Smooth muscle cell of the brain vasculature (primary cell): Measurements from ENCODE around the gene DSE.

Experiments used
- DNase-seq: peaks from one replicate; pipeline ENCODE4 v3.0.0-alpha.2; 2012; ENCODE audit warnings: low read depth, low spot score

Gene DSE

DNA sequence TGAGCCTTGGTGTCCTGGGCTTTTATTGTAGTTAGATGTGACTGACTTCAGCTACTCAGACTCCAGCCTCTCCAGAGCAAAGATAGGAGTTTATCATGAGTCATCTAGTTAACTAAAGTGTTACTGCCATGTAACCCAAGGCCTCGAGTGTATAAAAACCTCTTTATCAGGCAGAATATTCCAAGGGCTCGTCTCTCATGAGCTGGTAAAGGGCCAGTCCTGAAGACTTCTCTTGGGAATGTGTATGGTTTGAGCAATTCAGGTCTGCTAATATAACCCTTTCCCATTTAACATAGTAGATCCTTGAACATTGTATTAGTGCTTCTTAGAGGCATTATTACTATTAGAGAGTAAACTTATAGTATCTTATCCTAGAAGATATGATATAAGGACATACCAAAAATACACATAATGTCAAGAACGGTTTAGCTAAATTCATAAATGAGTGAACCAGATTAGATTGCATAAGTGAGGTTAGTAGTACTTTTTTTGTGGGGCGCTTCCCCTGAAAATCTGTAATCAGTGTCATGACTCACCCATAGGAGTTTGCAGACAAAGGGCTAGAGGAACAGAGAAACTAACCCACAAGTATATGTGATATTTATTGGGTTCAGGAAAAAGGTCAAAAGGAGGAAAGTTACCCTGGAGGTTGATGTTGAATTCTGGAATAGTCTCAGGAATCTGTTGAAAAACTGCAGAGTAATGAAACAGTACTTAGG is 16.0 kb downstream of the DSE start:
- DNase-seq, result no peak

DNA sequence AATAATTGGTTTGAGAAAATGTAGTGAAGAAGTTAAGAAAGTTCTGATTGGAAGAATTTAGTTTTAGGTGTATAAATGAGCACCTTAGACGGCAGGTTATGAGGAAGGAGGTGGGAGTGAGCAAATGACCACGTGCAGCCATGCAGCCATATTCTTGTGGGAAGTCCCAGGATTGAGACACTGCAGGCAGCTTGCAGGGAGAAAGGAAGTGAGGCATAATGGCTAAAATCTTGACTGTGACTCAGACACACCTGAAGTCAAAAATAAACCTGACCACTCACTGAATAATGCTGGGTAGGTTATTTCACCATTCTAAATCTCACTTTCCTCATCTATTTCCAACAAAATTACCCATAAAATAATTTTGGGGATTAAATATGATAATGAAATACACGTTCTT is 16.6 kb downstream of the DSE start:
- DNase-seq, result no peak

DNA sequence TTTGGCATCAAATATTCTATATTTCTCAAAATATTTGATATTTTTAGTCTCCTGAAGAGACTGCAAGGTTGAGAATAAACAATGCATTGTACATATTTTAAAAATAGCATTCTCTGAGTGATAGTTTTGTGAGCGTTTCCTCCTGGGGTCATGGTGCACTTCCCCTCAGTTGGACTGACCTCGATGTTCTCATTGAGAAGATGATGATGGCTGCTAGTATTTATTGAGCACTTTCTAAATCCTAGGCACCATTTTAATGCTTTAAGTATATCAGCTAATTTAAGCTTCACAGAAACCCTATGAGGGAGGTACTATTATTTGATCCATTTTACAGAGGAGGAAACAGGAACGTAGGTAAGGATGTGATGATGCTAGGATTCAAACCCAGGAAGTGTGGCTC is 18.2 kb downstream of the DSE start:
- DNase-seq, result no peak

DNA sequence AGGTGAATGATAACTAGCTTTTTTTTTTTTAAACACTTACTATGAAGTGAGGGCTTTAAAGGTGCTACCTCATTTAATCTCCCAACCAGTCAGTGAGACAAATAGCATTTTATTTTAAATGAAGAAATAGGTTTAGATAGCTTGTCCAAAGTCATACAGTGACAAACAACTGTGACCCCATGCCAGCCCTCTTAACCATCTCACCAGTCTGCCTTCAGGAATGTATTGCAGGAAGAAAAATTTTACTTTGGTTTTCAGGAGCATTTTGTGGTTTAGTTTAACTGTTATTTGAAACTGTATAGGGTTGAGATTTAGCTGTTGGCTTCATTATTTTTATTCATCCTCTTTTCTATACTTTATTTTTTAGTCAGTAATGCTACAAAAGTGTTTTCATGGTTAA is 18.6 kb downstream of the DSE start:
- no peak for DNase-seq

DNA sequence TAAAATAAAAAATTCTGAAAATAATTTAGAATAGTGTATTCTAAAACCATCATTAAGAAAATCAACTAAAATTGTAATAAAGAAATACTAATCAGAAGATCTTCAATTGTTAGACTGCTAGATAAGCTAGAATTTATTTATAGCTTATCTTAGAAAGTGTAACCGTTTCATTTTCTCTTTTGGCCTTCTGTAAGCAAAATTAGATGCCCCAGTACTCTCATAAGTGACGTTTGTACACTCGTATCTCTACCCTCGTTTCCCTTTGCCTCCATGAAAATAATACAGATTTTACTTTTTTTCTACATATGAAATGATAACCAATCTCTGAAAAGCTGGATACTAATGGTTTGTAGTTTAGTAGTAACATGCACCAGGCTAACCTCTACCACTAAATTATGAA is 19.8 kb downstream of the DSE start:
- DNase-seq, result no peak

DNA sequence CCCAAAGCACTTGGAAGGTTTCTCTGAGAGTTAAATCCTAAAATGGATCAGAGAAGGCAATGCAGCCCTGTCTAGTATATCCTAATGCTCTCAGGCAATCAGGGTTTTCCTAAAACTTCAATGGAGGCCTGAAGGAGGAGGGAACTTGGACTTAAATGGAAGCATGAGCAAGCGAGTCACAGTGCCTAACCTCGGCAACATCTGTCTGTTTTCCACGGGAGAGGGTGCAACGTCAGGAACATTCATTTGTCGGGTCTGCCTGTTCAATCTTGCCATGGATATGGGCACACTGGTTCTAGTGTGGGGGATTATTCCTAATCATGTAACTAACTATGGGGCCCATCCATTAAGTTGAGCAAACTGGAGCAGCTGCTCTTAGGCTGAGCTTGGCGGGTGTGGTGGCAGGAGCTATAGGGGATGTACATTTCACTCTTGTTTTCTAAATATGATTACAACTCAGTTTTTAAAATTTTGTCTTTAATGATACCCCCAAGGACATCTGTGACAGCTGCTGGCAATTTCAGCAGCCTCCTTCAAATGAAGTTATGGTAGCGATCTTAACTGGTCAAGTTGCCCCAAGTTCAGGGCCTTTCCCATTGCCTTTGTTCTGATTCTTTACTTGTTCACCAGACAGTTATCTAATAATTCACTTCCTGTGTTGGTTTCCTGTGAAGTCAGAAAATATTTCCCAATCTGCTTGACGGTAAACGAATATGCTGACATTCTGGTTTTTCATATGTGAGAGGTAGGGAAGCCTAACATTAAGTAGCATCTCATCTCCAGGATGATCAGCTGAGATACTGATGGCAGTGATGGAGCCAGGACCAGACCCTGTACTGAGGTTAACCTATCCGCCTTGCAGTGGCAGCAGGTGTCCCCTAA is 21.6 kb downstream of the DSE start:
- DNase-seq, result no peak

DNA sequence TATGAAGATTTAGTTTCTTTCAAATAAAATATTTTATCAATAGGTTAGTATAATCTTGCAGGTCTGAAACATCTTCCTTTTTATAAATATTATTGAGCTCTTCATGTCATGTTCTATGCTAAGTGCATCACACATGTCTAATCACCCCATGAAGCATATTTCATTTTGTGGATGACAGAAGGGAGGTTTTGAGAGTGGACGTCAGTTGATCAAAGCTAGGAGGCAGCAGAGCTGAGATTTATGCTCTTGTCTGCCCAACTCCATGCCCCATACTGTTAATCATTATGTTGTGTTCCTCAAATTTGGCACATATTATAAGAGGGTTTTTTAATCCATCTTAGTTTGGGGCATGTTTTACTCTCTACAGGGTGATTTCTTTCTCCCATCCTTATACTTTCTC is 22.7 kb downstream of the DSE start:
- DNase-seq, result no peak

DNA sequence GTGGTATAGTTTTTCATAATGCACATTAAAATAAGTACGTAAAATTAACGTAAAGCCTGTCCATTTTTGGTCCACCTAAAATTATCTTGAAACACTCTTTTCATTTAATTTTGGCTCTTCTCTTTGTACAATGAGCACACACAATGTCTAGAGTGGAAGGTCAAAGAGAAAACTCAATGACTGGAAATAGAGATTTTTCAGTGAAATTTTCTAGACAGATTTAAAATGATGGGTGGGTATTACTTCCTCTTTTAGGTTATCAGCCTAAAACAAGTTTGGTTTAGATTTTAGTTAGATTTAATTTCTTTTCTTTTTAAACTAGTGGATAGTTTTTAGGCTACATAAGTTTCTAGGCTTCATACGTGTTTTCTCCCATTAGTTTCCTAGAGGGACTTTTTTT is 24.9 kb downstream of the DSE start:
- DNase-seq, result no peak

DNA sequence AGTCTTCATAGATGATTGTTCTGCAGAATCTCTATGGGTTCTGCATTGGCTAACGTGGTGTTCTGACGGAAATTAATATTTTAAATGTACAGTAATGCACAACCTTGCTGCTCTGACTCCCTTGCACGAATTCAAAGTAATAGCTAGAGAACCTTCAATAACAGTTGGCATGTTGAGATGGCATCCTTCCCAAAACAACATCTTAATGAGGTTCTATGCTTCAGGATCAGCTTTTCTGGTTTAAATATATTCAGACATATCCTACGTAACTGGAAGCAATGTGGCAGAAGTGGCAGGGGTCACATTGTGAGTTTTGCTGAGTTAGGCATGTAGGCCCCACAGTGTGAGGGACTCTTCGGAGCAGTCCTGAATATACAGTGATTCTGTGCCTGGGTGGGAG is 25.7 kb downstream of the DSE start:
- DNase-seq, result no peak

DNA sequence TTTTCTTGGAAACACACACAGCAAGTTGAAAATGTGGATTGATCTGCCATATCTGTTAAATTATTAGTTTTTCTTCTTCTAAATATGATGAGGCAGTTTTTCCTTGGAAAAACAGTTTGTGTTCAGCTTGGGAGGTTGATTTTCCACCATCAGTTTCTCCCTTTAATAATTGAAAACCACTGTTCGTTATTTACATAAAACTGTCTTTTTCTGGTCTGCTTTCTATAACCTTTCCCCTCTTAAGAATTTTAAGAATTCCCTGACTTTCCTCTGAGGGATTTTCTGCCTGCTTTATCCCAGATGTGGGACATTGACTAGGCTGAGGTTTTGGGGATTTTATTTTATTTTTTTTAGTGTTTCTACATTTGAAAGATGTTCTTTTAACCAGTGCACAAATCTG is 27.2 kb downstream of the DSE start:
- DNase-seq, result no peak

DNA sequence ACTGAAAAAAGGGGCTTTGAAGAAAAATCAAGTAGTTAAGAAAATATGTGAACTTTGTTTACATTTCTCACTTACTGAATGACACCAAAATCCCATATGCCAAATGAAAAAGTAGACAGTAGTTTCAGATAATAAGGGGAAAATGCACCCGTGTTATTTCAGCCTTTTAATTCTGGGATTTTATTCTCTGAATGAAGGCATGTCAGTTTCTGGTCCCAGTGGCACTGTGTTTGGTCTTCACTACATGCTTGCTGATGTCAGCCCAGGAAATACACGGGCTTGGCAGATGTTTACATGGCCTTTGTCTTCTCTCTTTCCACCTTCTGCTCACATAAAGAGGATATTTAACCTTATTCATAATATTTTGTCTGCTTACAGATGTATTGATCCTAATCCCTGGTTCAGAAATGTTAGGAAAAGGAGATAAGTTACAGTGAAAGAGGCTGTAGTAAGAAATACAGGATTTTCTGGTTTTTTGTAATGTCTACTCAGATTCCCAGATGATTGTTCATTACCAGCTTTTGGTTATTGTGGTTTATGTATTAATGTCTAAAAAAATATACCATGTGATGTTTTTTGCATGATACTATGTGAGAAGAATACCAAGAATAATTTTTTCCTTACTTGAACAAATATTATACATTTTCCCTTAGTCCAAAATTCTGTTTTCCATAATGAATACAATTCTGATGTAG is 27.7 kb downstream of the DSE start:
- no peak for DNase-seq

DNA sequence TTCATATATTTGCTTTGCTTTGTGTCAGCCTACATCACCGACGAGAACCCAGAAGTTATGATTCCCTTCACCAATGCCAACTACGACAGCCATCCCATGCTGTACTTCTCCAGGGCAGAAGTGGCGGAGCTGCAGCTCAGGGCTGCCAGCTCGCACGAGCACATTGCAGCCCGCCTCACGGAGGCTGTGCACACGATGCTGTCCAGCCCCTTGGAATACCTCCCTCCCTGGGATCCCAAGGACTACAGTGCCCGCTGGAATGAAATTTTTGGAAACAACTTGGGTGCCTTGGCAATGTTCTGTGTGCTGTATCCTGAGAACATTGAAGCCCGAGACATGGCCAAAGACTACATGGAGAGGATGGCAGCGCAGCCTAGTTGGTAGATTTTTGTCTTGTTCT is 28.5 kb downstream of the DSE start:
- DNase-seq, result no peak

DNA sequence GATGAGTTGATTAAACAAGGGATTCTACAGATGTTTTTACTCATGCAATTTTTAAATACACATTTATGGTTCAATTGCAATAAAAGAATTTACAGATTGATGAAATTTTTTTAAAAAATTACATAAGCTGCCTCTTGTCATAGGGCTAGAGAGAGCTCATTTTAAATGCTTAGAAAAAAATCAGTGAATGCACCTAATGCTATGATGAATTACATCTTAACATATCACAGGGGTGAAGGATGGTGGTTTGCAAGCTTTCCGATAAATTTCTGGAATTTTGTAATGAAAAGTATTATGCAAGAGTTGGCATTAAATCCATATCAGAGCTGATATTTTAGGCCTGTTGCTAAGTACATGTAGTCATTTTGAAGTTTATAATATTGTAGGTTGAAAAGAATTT is 29.6 kb downstream of the DSE start:
- DNase-seq, result no peak

DNA sequence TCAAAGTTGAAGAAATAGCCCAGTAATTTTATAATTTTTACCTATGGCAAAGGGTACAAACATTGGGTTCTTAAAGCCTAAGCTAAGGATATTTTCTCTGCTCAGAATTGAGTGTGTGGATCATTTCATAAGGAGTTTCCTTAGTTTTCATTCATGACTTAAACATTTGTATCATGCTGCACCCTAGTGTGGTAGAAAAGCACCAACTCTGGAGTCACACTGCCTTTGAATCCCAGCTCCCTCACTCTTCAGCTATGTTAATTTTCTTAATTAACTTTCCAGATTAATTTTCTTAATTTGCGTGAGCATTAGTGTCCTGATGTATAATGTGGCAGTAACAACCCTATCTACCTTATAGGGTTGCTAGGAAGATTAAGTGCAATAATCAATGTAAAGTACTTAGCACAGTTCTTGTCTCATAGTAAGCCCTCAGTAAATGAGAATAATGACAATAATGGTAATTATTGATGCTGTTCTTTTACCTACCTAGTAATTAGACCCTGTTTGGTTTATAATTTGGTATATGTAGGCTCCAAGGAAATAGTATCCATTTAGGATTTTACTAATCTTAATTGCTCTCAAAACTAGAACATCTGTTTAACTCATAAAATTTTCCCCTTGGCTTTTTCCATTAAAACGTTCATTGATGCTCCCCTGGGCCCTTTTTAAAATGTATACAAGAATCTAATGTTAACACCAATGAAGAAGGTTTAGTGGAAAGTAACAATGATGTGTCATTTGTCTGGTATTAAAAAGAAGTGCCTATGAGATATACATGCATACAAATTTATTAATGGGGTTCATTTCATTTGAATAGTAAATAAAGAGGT is 31.6 kb downstream of the DSE start:
- DNase-seq, result no peak

DNA sequence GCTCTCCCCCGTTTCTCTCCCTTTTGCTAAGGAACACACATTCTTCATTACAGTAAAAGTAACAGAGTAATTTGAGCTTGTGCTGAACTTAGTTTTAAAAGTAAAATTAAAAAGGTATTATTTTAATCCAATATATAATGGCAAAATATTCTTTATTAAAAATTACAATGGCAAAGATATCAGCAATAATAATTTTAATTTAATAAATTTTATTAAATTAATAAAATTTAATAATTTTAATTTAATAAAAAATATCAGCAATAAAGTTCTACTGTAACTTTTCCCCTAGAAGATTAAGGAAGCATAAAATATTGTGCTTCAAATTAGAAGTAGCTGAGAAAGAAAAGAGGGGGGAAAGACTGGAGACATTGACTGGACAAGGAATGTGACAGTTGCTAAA is 32.5 kb downstream of the DSE start:
- no peak for DNase-seq

DNA sequence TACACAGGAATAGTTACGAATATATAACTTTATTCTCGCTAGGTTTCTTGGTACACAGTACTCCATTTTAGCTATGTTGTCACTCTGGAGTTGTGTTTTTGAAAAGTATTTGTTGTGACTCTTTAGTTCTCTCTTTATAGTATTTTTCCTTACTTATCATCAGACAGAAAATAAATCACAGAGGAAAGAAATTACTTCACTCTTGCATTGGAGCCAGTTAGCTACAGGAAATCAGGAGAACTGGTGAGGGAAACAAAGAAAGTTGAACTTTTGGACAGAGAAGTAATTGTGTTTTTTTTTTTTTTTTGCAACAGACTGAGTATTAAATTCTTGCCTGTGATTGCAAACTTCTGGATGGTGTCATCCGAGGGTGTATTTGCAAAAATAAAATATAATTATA is 33.9 kb downstream of the DSE start:
- no peak for DNase-seq

DNA sequence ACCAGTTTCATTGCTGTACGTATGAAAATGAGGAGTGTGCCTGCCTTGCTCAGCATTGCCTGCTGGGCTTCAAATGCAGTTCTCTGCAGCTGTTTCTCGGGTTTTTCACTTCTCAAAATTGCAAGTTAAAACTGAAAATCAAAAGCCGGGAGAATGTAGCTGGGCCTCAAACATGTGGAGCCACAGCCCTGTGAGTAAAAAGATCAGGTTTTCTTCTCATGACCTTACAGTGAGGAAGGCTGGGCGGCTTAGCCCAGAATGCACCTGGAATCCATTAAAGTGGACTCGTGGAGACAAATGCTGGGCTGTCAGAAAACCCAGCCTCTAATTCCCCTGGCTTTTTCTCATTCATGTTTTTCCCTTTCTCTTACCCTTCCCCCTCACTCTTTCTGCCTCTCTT is 34.4 kb downstream of the DSE start:
- no peak for DNase-seq

DNA sequence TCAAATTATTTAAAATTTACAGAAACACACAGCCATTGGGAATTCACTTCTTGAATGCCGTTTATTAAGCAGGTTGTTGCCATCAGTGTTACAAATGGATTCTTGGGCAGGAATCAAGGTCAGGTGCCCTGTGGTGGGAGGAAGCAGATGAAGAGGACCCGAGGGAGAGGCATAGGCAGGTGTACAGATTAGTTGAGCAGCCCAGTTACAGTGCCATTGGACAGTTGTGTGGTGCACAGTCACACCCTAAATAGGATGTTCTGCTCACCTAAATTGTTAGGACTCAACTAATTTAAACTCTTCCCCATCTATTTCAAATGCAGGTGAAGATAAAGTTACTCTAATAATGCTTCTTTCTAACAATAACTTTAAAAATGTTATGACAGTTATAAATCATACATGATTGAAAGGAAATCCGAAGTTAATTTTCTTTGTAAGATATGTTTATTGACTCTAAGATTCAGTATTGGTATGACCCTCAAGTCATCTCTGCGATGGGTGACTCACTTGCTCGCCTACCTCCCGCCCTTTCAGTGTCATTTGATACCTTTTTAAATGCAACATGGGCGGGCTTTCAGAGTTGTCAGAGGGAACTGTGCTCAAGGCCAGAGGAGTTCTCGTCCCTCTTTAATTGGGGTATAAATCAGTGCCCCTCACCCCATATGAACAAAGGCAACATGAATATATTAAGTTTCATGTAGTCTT is 35.1 kb downstream of the DSE start:
- DNase-seq, result no peak

DNA sequence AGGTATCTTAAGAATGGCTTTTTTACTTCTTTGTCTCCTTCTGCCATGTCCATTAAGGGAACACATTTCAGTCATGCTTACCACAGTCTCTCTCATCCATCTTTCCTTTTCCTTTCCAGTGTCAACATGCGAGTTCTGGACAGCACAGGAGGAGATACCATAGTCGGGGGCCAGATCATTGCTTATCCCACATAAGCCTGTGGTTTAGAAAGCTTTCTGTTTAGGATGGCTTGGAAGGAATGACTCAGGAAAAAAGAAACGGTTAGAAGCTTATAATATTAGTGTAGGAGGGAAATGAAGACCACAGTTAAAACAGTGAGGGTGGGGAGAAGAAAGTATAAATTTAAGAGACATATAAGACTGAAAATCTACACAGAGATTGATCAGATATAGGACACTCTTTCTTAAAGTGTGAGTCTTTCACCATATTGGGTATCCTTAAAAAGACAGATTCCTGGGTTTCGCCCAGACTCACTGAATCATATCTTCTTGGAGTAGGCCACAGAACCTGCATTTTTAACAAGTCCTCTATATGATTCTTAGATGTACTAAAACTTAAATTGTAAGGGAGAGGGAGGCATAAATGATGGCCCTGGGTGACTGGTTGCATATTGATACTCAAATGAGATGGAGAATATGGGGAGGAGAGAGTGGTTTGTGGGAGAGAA is 36.1 kb downstream of the DSE start:
- no peak for DNase-seq

DNA sequence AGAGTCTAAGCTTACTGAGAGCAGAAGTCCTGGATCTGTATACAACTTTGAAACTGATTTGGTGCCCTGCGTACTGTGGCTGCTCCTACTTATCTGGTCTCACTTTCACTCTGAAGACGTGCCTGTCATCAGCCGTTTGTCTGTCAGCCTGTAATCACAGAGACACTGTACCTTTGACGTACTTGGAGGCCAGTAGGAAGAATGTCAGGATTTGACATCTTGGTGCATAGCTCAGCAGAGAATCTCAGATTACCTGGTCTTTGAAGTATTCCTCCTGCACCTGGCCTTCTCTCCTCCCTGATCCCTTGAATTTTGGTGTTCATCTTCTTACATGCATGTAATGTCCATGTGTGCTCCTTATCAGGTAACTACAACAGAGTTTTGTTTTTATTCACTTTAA is 37.7 kb downstream of the DSE start:
- no peak for DNase-seq

DNA sequence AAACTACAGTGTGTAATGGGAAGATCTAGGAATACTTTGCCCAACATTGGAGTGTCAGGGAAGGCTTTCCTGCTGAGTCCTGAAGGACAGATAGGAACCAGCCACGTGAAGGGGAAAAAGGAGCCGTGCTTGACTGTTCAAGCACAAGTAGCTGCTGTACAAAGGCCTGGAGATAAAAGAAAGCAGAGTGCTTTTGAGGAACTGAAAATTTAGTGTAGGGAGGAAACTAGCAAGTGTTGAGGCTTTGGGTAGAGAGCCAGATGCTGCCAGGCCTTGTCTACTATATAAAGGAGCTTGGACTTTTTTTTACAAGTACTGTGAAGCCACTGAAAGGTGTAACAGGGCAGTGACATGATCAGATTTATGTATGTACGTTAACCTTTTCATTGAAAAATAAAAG is 39.0 kb downstream of the DSE start:
- no peak for DNase-seq
